Hindlimb muscle (tissue), 1 donor: Measurements from ENCODE around the gene TBX21. TPM values are rescaled to one million over a fixed set of nuclear protein-coding genes. Genes with fewer than 3 reads are reported as not detected.

Source experiments
- DNase-seq: peaks from one replicate; pipeline ENCODE4 v3.0.0-alpha.2; 2013
- polyA plus RNA-seq: library from polyadenylated mRNA; unstranded; fragments of 120-200 nt; gene quantifications from one replicate; pipeline ENCODE4 v1.2.1, GENCODE V29; 2013; ENCODE audit not compliant: insufficient read length

The TBX21 gene
- polyA plus RNA-seq, 1 donor: 0.15 TPM

GRCh38 chr17:47697906-47698711 is 34.9 kb upstream of the TBX21 start:
- DNase-seq: no peak

- DNase-seq: peak; percentile 20
Measured at GRCh38 chr17:47698749-47699535, 34.1 kb upstream of the TBX21 start.

GRCh38 chr17:47699536-47699840 is 33.5 kb upstream of the TBX21 start:
- DNase-seq: no peak

- DNase-seq: no peak
Measured at GRCh38 chr17:47700471-47701449, 32.3 kb upstream of the TBX21 start.

- no peak for DNase-seq
Measured at GRCh38 chr17:47701608-47702007, 31.4 kb upstream of the TBX21 start.

GRCh38 chr17:47702391-47702995 is 30.5 kb upstream of the TBX21 start:
- DNase-seq: no peak

- DNase-seq: no peak
Measured at GRCh38 chr17:47703191-47703591, 29.8 kb upstream of the TBX21 start.

GRCh38 chr17:47703671-47704070 is 29.4 kb upstream of the TBX21 start:
- DNase-seq: no peak

GRCh38 chr17:47704116-47704515 is 28.9 kb upstream of the TBX21 start:
- no peak for DNase-seq

GRCh38 chr17:47704736-47705135 is 28.3 kb upstream of the TBX21 start:
- DNase-seq: no peak

- DNase-seq: no peak
Measured at GRCh38 chr17:47705536-47706530, 27.2 kb upstream of the TBX21 start.

- peak; percentile 24 for DNase-seq
Measured at GRCh38 chr17:47707056-47707804, 25.8 kb upstream of the TBX21 start.

GRCh38 chr17:47707884-47708283 is 25.2 kb upstream of the TBX21 start:
- DNase-seq: no peak

- DNase-seq: no peak
Measured at GRCh38 chr17:47708312-47708863, 24.6 kb upstream of the TBX21 start.

- no peak for DNase-seq
Measured at GRCh38 chr17:47708864-47709541, 24.0 kb upstream of the TBX21 start.

- DNase-seq: no peak
Measured at GRCh38 chr17:47709594-47709993, 23.4 kb upstream of the TBX21 start.

- DNase-seq: no peak
Measured at GRCh38 chr17:47711366-47712099, 21.5 kb upstream of the TBX21 start.

GRCh38 chr17:47712330-47713023 is 20.6 kb upstream of the TBX21 start:
- no peak for DNase-seq
